SH-SY5Y (cell line): ENCODE results near the gene GMDS.

Source experiments
- GATA2 ChIP-seq: IDR thresholded peaks from 2 replicates; pipeline ENCODE4 v1.6.1; 2011; ENCODE audit warnings: mild to moderate bottlenecking, low read depth, low read length
- GATA3 ChIP-seq: IDR thresholded peaks from 2 replicates; pipeline ENCODE4 v1.6.1; 2011; ENCODE audit warnings: low read depth, mild to moderate bottlenecking, low read length, moderate library complexity

- TF ChIP-seq GATA2: no peak
- TF ChIP-seq GATA3: no peak
Observed at GRCh38 chr6:1652842-1653241, 592.6 kb downstream of the GMDS start.
